Epithelial cell of esophagus (primary cell): ENCODE results near the gene CLCN1.
A peak's percentile ranks its signal among the peaks of the same experiment; 100 is the strongest.

ENCODE experiments used
- DNase-seq: peaks from one replicate; pipeline ENCODE4 v3.0.0; 2010; ENCODE audit warnings: low read depth
- H3K4me3 ChIP-seq: 2 replicates; pipeline ENCODE4 v1.5.1; 2011; ENCODE audit warnings: mild to moderate bottlenecking, low read length, control low read depth
- TF ChIP-seq, protein P1 (sequence below): IDR thresholded peaks from 2 replicates; pipeline ENCODE4 v1.5.1; 2011; ENCODE audit warnings: low read depth, mild to moderate bottlenecking, low read length, control low read depth, inconsistent platforms; ENCODE audit not compliant: insufficient read depth; ENCODE audit errors: missing control alignments

Gene CLCN1

DNA sequence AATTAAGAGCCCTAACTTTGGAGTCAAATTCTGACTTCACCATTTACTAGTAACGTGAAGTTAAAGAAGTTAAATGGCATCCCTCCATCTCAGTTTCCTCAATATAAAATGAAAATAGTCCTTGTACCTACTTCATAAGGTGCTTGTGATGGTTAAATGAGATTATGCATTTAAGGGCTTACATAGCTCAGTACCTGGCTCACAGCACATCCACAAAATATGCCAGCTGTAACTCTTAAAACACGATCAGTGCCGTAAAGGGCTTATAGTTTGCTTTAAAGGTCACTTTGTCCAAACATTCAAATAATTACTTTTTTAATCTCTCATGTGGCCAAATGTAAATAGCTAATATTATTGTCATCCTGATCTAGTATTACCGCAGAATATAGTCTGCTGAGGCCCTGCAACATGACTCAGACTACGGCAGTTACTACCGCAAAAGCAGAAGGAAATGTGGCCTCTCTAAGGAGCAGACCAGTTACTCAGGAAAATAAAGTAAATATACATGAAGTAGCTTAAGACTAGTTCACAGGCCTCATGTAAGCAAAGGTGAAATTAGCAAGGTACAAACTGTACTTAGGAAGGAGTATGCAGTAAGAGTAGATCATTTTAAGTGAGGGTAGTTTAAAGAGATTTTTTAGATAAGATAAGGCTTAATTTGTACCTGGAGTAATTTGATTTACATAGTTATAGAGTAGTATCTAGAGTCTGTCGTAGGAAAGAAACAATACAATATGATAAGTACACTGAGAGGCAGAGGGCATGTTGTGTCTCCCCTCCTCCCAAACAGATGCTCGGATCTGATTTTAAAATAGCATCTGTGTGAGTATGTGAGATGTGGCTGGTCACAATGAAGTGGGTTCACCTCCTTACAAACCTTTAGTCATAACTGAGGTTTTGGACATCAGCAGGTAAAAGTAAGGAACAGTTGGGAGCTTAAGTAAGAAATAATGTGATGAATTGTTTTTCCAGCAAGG, 14.7 kb upstream of the CLCN1 start:
- DNase-seq: peak; percentile 53
- H3K4me3 ChIP-seq: no peak overlapping the region
- TF ChIP-seq, protein P1, sequence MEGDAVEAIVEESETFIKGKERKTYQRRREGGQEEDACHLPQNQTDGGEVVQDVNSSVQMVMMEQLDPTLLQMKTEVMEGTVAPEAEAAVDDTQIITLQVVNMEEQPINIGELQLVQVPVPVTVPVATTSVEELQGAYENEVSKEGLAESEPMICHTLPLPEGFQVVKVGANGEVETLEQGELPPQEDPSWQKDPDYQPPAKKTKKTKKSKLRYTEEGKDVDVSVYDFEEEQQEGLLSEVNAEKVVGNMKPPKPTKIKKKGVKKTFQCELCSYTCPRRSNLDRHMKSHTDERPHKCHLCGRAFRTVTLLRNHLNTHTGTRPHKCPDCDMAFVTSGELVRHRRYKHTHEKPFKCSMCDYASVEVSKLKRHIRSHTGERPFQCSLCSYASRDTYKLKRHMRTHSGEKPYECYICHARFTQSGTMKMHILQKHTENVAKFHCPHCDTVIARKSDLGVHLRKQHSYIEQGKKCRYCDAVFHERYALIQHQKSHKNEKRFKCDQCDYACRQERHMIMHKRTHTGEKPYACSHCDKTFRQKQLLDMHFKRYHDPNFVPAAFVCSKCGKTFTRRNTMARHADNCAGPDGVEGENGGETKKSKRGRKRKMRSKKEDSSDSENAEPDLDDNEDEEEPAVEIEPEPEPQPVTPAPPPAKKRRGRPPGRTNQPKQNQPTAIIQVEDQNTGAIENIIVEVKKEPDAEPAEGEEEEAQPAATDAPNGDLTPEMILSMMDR: no peak

DNA sequence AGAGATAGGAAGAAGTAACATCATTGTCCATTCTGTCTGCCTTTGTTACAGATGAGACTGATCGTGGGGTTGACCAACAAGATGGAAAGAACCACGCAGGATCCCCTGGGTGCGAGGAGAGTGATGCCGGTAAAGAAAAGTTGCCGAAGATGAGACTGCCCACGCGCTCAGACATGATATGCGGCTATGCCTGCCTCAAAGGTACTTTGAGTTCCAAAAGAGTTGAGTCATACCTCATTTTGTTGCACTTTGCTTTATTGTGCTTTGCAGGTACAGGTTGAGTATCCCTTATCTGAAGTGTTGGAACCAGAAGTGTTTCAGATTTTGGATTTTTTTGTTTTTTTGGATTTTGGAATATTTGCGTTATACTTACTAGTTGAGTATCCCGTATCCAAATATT, 12.2 kb upstream of the CLCN1 start:
- TF ChIP-seq, protein P1: no peak
- peak; percentile 65 for DNase-seq
- H3K4me3 ChIP-seq: no peak overlapping the region

DNA sequence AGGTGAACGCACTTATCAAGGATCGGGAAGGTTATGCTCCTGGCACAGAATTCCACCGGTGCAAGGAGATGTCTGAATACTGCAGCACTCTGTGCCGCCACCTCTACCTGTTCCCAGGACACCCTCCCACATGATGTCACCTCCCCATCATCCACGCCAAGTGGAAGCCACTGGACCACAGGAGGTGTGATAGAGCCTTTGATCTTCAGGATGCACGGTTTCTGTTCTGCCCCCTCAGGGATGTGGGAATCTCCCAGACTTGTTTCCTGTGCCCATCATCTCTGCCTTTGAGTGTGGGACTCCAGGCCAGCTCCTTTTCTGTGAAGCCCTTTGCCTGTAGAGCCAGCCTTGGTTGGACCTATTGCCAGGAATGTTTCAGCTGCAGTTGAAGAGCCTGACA, 11.0 kb upstream of the CLCN1 start:
- TF ChIP-seq, protein P1: no peak
- no peak for DNase-seq
- no peak overlapping the region for H3K4me3 ChIP-seq

DNA sequence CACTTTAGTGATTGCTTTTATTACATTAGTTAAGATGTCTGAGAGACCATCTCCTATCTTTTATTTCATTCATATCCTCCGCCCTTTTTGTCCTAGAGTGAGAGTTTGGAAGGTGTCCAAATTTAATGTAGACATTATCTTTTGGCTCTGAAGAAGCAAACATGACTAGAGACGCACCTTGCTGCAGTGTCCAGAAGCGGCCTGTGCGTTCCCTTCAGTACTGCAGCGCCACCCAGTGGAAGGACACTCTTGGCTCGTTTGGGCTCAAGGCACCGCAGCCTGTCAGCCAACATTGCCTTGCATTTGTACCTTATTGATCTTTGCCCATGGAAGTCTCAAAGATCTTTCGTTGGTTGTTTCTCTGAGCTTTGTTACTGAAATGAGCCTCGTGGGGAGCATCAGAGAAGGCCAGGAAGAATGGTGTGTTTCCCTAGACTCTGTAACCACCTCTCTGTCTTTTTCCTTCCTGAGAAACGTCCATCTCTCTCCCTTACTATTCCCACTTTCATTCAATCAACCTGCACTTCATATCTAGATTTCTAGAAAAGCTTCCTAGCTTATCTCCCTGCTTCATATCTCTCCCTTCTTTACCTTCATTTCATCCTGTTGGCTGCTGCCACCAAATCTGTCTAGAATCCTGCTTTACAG, 10.4 kb upstream of the CLCN1 start:
- no peak overlapping the region for H3K4me3 ChIP-seq
- TF ChIP-seq, protein P1: peak; percentile 78
- DNase-seq: peak; percentile 71

DNA sequence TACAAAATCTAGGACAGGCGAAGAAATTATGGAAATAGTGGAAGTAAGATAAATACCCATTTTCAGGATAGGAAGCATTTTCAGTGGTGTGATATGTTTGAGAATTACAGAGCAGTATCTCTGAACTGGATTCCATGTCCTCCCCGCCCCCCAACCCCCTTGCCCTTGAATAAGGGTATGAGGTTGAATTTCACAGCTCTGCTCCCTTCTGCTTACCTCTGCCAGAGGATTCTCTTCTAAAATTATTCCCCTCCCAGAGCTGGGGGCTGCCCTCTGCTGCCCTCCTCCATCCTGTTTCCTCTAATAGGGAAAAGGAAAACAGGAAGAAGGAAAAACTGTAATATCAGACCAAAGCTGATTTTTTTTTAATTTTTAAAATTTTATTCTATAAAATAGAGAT, 7.3 kb upstream of the CLCN1 start:
- no peak overlapping the region for H3K4me3 ChIP-seq
- TF ChIP-seq, protein P1: no peak
- no peak for DNase-seq

DNA sequence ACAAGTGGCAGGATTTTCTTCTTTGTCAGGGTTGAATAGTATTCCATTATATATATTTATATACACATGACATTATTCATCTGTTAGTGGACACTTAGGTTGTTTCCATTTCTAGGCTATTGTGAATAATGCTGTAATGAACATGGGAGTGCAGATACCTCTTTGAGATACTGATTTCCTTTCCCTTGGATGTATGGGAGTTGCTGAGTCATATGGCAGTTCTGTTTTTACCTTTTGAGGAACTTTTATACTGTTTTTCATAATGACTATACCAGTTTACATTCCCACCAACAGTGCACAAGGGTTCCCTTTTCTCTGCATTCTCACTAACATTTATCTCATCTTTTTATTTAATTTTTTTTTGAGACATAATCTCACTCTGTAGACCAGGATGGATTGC, 1.8 kb upstream of the CLCN1 start:
- DNase-seq: no peak
- no peak overlapping the region for H3K4me3 ChIP-seq
- TF ChIP-seq, protein P1: no peak
